Activated CD8-positive, alpha-beta memory T cell treated with anti-CD3 and anti-CD28 coated beads, Interleukin-2, amount 50 U/mL, for 1 hour (primary cell): Measurements from ENCODE around the gene RSPH1.

Experiments
- DNase-seq: peaks from one replicate; pipeline ENCODE4 v3.0.0-alpha.2; 2020; ENCODE audit errors: extremely low read depth

RSPH1 gene

DNA sequence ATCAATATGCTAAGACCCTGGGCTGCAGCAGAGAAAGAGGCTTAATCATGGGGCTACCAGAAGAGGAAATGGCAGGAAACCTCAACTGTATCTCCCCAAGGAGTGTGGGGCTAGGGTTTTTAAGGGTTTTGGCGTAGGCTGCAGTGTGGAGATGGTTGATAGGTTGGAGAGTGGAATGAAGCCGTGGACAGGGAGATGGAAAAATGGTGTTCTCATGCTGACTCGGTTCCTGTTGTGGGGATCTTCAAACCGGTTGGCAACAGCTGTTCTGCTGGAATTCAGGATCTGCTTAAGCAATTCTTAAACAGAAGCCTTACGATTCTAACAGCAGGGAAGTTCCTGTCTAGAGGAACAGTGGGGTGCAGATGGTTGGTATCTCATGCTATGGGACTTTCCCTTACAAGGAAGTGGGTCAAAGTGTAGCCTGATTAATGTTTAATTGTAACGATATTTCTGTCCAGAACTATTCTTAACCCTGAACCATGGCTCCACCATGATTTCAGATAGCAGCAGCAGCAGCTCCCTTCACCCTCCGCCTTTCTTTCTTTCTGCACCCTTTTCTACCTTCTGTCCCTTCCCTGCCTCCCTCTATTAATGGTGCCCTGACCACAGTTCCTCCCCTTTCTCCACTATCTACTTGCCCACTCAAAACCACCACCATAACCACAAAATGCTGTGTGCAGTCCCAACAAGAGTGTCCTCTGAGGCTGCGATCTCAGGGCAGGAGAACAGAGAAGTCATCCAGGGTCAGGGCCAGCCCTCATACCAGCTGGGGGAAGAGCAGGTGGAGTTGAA lies 30.8 kb downstream of the RSPH1 start:
- DNase-seq: no peak

DNA sequence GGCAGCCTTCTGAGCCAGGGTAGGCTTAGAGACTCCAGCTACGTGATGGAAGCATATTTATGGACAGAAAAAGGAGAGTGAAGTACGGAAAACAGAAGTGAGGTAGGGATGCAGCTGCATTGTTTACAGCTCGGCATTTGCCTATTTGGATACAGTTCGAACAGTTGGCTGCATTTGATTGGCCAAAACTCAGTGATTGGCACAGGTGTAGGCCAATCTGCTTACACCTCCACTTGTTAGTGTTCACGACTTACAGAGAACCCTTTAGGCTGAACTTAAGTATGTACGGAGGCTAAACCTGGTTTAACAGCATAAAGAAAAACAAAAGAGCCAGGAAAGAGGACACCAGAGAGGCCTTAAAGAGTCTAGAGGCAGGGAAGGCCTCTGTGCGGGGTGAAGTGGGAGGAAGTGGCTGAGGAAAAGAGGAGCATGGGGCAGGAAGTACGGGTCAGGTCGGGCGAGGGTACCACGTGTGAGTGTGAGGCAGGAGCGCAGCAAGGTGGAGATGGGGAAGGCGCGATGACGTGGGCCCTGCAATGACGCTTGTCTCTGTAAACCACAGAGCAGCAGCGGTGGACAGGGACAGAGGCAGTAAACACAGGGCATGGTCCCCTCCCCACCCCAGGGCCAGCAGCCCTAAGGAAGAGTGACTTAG lies 32.0 kb downstream of the RSPH1 start:
- DNase-seq: peak; percentile 67

DNA sequence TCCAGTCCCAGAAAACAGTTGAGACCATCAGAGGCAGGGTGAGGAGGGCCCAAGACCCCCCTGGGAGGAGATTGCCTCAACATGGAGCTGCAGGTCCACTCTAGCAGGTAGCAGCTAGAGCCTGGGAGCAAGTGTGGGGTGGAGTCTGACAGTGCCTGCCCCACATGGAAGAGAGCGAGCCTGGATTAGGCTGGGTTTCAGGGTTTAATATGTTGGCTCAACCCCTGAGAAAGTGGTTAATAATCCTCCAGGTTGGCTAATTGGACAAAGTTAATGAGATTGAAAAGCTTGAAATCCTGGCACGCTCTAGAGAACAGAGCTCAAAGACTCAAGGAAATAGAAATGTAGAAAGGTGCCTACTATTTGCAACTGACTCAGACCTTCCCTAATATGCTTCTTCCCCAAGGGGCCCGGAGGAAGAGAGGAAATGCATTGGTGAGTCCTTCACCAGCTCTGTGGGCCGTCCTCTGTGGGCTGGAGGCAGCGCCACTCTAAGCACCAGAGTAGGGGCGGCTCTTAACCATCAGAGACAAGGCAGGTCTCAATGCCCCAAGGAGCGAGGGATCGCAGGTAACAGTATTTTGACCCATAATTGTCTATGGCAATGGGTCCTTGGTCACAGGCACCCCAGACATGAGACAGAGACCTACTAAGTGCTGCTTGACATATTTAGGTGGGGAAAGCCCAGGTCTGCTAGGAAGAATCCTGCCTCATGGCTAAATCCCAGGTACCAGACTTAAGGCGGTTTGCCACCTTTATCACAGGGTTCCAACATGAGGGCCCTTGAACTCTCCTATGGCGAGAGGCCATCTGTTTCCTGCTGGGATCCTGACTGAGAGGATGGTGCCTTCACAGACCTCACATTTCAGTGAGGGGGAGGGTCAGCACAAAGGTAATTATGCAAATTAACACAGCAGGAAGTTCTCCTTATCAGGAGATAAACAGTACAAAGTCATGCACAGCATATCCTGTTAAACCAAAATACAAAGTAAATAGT lies 33.8 kb downstream of the RSPH1 start:
- DNase-seq: no peak

DNA sequence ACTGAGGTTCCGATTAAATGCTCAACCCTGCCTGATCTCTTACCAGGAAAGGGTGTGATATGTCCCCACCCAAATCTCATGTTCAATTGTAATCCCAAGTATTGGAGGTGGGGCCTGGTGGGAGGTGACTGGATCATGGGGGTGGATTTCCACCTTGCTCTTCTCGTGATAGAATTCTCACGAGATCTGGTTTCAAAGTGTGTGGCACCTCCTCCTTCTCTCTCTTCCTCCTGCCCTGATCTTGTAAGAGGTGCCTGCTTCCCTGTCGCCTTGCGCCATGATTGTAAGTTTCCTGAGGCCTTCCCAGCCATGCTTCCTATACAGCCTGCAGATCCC lies 34.9 kb downstream of the RSPH1 start:
- no peak for DNase-seq

DNA sequence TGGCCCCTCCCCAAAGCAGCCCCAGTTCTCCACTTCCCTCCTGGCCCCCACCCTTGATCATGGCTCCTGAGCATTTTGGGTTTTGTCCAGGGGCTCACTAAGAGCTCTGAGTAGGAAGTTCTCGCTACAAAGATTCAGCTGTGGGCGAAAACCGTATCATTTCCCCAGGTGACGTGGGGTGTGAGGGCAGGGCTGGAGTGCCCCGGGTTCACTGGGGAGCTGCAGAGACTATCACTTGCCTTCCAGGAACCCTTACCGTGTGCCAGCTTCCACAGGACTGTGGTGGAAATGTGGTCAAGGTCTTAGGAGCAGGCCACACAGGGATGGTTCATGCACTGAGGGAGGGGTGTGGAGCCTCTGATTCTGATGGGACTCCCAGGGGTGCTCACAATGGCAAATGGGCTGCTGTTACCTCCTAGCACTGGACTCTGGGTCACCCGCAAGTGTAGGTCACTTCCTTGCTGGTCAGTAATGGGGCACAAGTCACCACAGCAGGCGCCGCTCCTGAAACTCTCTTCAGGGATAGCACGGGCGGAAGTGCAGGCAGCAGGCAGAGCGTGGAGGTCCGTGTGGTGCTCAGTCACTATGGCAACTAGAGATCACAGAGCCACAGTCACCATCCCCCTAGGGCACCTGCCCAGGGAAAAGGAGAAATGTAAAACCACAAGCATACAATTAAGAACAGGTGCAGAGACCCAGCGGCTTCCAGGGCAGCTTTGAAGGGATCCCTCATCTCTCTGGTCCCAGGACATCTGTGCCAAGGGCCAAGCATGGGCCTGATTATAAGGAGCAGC lies 35.4 kb downstream of the RSPH1 start:
- DNase-seq: peak; percentile 30

DNA sequence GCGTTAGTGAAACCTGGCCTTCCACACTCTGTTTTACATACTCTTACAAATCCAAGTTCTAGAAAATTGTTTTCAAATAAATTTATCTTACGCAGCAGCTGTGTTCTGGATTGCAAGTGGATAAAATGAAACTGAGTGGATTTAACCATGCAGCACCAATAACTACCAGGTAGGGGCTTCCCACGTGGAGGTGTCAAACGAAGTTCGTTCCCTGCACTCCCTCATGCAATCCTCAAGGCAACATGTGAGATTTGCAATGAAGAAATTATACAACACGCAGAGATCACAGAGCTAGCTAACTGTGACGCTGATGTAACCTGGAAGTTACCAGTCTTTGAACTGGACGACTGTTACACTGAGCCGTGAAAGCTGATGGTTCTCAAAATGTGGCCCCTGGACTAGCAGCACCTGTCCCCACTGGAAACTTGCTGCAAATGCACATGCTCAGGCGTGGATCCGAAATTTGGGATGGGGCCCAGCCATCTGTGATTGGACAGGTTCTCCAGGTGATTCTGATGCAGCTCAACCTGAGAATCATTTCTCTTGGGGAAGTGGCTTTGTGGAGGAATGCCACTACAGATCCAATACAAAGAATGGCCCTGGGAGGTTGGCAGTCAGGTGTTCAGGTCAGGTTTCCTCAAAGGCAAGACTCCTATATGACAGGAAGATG lies 36.3 kb downstream of the RSPH1 start:
- DNase-seq: no peak

- no peak for DNase-seq
Observed at GRCh38 chr21:42459082-42459460, 37.0 kb downstream of the RSPH1 start.

DNA sequence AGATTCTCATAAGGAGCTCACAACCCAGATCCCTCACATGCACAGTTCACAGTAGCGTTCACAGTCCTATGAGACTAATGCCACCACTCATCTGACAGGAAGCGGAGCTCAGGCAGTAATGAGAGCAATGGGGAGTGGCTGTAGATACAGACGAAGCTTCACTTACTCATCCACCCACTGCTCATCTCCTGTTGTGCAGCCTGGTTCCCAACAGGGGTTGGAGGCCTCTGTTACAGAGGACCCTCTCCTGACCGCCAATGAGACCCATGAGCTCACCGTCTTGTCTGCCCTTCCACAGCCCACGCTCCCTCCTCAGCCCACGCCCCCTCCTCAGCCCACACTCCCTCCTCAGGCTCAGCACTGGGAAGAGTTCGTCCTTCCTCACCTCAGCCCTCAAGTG lies 39.6 kb downstream of the RSPH1 start:
- DNase-seq: no peak

DNA sequence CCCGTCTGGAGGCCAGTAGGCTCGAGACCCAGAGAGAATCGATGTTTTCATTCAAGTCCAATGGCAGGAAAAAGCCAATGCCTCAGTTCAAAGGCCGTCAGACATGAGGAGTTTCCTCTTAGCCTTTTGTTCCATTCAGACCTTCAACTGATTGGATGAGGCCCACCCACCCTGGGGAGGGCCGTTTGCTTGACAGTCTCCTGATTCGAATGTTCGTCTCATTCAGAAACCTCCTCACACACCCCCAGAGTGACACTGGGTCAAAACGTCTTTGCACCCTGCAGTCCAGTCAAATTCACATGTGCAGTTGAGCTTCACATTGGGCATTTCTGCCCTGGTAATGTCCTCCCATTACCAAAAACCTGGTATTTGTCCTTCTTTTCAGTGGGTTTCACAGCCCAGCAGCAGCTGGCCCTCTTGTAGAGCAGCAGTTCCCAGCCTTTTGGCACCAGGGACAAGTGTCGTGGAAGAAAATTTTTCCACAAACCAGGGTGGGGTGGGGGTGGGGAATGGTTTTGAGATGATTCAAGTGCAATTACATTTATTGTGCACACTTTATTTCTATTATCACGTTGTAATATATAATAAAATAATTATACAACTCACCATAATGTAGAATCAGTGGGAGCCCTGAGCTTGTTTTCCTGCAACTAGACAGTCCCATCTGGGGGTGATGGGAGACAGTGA lies 40.1 kb downstream of the RSPH1 start:
- DNase-seq: no peak

- DNase-seq: no peak
Observed at GRCh38 chr21:42455196-42455595, 40.8 kb downstream of the RSPH1 start.

- DNase-seq: no peak
Observed at GRCh38 chr21:42454786-42455185, 41.2 kb downstream of the RSPH1 start.

GRCh38 chr21:42453986-42454570 lies 41.9 kb downstream of the RSPH1 start:
- DNase-seq: no peak

DNA sequence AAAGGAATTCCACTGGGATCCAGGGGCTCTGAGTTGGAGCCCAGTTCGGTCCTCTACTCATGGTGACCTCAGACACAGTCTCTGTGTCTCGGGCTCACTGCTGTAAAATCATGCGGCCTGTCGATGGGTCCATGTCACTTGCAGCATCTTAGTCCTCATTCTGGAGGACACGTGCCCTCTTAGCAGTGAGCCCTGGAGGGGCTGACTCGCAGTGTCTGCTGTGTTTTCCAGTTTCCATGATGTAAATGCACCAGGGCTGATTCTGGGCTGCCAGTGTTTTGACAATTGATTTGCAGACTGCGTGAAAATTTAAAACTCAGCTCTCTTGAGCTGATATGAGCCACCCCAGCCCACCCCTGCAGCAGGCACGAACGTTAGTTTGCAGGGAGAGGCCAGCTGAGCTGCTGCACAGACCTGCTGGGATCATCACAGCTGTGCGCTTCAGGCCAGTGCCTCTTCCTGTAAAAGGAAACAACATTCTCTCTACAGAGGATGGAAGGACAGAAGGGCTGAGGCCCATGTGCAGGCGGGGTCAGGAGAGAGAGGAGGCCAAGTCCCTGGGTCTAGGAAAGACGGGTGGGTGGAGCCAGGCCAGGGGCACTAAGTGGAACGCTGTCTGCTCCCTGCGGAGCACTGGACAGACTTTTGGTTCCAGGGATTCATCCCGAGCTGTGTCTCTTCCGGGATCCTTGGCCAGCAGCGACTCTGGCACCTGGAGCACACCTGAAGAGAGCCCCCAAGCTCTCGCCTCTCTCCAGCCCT lies 42.6 kb downstream of the RSPH1 start:
- DNase-seq: no peak

- DNase-seq: no peak
Observed at GRCh38 chr21:42452401-42453223, 43.4 kb downstream of the RSPH1 start.

- DNase-seq: no peak
Observed at GRCh38 chr21:42451941-42452340, 44.1 kb downstream of the RSPH1 start.

DNA sequence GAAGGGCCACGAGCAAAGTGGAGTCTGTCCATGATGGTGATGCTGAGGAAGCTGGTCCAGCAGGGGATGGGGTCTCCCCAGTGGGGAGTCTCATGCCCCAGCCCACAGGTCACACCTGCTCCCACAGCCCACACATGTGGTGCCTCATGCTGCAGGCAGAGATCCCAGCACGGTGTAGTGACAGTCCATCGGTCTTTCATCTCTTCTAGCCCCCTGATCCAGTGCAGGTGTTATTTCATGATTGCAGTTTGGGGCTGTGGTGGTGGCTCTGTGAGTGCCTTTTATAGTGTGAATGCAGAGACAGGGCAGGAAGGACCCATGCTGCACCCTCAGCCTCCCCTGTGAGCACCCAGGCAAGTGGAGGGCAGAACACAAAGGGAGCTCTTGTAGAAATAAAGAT lies 47.3 kb downstream of the RSPH1 start:
- DNase-seq: no peak

DNA sequence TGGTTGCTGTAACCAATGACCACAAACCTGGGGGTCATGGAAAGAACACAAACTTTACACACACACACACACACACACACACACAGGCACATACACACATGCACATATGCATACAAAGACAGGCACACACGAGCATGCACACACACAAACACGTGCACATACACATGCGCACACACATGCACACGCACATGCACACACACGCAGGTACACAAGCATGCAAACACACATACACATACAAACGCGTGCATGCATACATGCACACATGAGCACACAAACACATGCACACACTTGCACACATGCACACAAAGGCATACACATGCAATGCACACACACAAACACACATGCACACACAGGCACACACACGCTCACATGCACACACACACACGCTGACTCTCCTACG lies 48.3 kb downstream of the RSPH1 start:
- DNase-seq: no peak

GRCh38 chr21:42447182-42447581 lies 48.8 kb downstream of the RSPH1 start:
- DNase-seq: no peak
